GM12873 (cell line): Measurements from ENCODE around the gene GCNT1.

ENCODE experiments used
- CTCF ChIP-seq: IDR thresholded peaks from 2 replicates; pipeline ENCODE4 v1.5.1; 2012; ENCODE audit warnings: low read depth, mild to moderate bottlenecking, moderate library complexity, low read length, control low read depth; ENCODE audit not compliant: insufficient read depth; ENCODE audit errors: missing control alignments

Gene GCNT1

GRCh38 chr9:76448501-76448900, 10.5 kb upstream of the GCNT1 start:
- TF ChIP-seq CTCF: no peak

GRCh38 chr9:76451234-76451633, 7.7 kb upstream of the GCNT1 start:
- no peak for TF ChIP-seq CTCF

GRCh38 chr9:76452839-76453238, 6.1 kb upstream of the GCNT1 start:
- no peak for TF ChIP-seq CTCF

GRCh38 chr9:76453785-76454184, 5.2 kb upstream of the GCNT1 start:
- no peak for TF ChIP-seq CTCF

GRCh38 chr9:76454311-76454710, 4.7 kb upstream of the GCNT1 start:
- no peak for TF ChIP-seq CTCF

- no peak for TF ChIP-seq CTCF
These were observed 2.6 kb upstream of the GCNT1 start for GRCh38 chr9:76456202-76456926.

- TF ChIP-seq CTCF: peak; percentile 53
These were observed 983 bp downstream of the GCNT1 start for GRCh38 chr9:76459694-76460635.
